ENCODE results near the gene HELLS. TPM values are rescaled to one million over a fixed set of nuclear protein-coding genes. Genes with fewer than 3 reads are reported as not detected.

The HELLS gene
- 6.6 and 11.7 TPM in 2 replicates for total RNA-seq

DNA sequence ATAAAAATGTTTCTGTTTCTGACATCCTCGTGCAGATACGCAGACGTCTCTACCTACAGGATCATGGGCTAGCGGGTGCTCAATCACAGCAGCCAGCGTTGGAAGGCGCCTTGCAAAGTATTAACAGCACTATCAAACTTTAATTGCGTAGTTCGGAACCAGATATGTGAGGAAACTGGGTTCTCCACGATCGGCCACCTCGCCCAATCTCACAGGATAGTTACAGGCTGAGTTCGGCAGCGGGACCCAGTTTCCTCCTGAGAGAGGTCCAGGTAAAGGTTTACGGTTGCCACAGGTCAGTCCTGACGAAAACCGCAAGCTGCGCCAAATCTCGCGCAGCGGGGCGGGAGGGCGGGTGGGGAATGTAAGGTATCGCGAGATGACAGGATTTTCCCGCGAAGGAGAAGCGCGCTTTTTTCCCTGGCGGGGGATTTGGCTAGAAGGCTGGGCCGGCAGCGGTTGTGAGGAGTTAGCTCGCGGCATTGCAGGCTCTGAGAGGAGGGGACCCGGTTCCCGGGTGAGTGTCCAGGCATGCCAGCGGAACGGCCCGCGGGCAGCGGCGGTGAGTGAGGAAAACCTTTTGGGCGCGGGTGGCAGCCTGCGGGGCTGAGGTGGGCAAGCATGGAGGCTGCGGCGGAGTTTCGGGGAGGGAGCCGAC, at the start of gene HELLS:
HELLS (plus strand) TSS at position 398 of the 658 bp plus-strand sequence; CDS start at position 532, 134 bp downstream.

Other genes starting within 250 kb of the HELLS start
- gene NOC3L, start 182.8 kb upstream of the HELLS start, total RNA-seq, result 15.8 and 20.4 TPM in 2 replicates
- 15.2 and 16.9 TPM in 2 replicates for gene TBC1D12, start 143.2 kb upstream of the HELLS start, total RNA-seq
- not detected in 2 replicates for gene CYP2C18, start 137.9 kb downstream of the HELLS start, total RNA-seq
- gene CYP2C19, start 216.9 kb downstream of the HELLS start, total RNA-seq, result not detected in 2 replicates

All from hair follicle dermal papilla cell (primary cell).